GM23338 (cell line): Measurements from ENCODE around the gene IL22RA1.

ENCODE experiments used
- CREB1 ChIP-seq: fragments of 250-450 bp; sonication (Bioruptor Pico); IDR thresholded peaks from 2 replicates; pipeline ENCODE4 v1.5.0; 2020; ENCODE audit warnings: low read depth, mild to moderate bottlenecking, moderate library complexity
- EZH2 ChIP-seq: fragments of 200-600 bp; sonication (generic); IDR thresholded peaks from one replicate; pipeline ENCODE4 v1.8.0; 2017; ENCODE audit warnings: antibody characterized with exemption, mild to moderate bottlenecking, low read depth; ENCODE audit not compliant: unreplicated experiment
- EZH2phosphoT487 ChIP-seq: fragments of 200-600 bp; sonication (generic); IDR thresholded peaks from one replicate; pipeline ENCODE4 v1.8.1; 2018; ENCODE audit warnings: antibody characterized with exemption; ENCODE audit not compliant: unreplicated experiment
- JUNB ChIP-seq: IDR thresholded peaks from one replicate; pipeline ENCODE4 v1.6.1; 2016; ENCODE audit warnings: antibody characterized with exemption; ENCODE audit not compliant: unreplicated experiment
- NANOG ChIP-seq: IDR thresholded peaks from 2 replicates; pipeline ENCODE4 v1.6.1; 2016; ENCODE audit warnings: antibody characterized with exemption, borderline replicate concordance
- POLR2AphosphoS5 ChIP-seq: IDR thresholded peaks from 2 replicates; pipeline ENCODE4 v1.6.1; 2016; ENCODE audit warnings: antibody characterized with exemption, low read depth
- STAT1 ChIP-seq: IDR thresholded peaks from one replicate; pipeline ENCODE4 v1.6.1; 2016; ENCODE audit warnings: antibody characterized with exemption; ENCODE audit not compliant: unreplicated experiment
- ZNF114 ChIP-seq: fragments of 250-450 bp; sonication (Bioruptor Pico); IDR thresholded peaks from 2 replicates; pipeline ENCODE4 v1.5.0; 2020; ENCODE audit warnings: mild to moderate bottlenecking, moderate library complexity
- ZNF331 ChIP-seq: fragments of 250-450 bp; sonication (Bioruptor Pico); IDR thresholded peaks from 2 replicates; pipeline ENCODE4 v1.5.0; 2020; ENCODE audit warnings: low read depth, mild to moderate bottlenecking, moderate library complexity
- TF ChIP-seq, protein P1 (sequence below), 2 experiments: fragments of 200-600 bp in 1 of 2; sonication (generic) in 1 of 2; conservative IDR thresholded peaks; 2 replicates each; pipeline versions ENCODE4 v1.5.1 to v1.6.1; 2016 to 2017; ENCODE audit warnings: antibody characterized with exemption in 2 of 2, low read depth in 2 of 2, mild to moderate bottlenecking in 2 of 2, moderate library complexity in 1 of 2
- TF ChIP-seq, protein P2 (sequence below): fragments of 250-450 bp; sonication (Bioruptor Pico); IDR thresholded peaks from 2 replicates; pipeline ENCODE4 v1.5.0; 2020; ENCODE audit warnings: mild to moderate bottlenecking, moderate library complexity
- TF ChIP-seq, protein P3 (sequence below): IDR thresholded peaks from one replicate; pipeline ENCODE4 v1.6.1; 2018; ENCODE audit warnings: antibody characterized with exemption; ENCODE audit not compliant: unreplicated experiment
- TF ChIP-seq, protein P4 (sequence below): IDR thresholded peaks from 2 replicates; pipeline ENCODE4 v1.6.1; 2016; ENCODE audit warnings: antibody characterized with exemption

GRCh38 chr1:24101796-24102586 is 40.9 kb downstream of the IL22RA1 start:
- TF ChIP-seq, protein P1, sequence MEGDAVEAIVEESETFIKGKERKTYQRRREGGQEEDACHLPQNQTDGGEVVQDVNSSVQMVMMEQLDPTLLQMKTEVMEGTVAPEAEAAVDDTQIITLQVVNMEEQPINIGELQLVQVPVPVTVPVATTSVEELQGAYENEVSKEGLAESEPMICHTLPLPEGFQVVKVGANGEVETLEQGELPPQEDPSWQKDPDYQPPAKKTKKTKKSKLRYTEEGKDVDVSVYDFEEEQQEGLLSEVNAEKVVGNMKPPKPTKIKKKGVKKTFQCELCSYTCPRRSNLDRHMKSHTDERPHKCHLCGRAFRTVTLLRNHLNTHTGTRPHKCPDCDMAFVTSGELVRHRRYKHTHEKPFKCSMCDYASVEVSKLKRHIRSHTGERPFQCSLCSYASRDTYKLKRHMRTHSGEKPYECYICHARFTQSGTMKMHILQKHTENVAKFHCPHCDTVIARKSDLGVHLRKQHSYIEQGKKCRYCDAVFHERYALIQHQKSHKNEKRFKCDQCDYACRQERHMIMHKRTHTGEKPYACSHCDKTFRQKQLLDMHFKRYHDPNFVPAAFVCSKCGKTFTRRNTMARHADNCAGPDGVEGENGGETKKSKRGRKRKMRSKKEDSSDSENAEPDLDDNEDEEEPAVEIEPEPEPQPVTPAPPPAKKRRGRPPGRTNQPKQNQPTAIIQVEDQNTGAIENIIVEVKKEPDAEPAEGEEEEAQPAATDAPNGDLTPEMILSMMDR (conservative IDR thresholded peaks at IDR 0.05; ENCODE audit: low read depth in 2 of 2), result no peak
- no peak for TF ChIP-seq EZH2phosphoT487
- TF ChIP-seq POLR2AphosphoS5, result no peak
- TF ChIP-seq, protein P2, sequence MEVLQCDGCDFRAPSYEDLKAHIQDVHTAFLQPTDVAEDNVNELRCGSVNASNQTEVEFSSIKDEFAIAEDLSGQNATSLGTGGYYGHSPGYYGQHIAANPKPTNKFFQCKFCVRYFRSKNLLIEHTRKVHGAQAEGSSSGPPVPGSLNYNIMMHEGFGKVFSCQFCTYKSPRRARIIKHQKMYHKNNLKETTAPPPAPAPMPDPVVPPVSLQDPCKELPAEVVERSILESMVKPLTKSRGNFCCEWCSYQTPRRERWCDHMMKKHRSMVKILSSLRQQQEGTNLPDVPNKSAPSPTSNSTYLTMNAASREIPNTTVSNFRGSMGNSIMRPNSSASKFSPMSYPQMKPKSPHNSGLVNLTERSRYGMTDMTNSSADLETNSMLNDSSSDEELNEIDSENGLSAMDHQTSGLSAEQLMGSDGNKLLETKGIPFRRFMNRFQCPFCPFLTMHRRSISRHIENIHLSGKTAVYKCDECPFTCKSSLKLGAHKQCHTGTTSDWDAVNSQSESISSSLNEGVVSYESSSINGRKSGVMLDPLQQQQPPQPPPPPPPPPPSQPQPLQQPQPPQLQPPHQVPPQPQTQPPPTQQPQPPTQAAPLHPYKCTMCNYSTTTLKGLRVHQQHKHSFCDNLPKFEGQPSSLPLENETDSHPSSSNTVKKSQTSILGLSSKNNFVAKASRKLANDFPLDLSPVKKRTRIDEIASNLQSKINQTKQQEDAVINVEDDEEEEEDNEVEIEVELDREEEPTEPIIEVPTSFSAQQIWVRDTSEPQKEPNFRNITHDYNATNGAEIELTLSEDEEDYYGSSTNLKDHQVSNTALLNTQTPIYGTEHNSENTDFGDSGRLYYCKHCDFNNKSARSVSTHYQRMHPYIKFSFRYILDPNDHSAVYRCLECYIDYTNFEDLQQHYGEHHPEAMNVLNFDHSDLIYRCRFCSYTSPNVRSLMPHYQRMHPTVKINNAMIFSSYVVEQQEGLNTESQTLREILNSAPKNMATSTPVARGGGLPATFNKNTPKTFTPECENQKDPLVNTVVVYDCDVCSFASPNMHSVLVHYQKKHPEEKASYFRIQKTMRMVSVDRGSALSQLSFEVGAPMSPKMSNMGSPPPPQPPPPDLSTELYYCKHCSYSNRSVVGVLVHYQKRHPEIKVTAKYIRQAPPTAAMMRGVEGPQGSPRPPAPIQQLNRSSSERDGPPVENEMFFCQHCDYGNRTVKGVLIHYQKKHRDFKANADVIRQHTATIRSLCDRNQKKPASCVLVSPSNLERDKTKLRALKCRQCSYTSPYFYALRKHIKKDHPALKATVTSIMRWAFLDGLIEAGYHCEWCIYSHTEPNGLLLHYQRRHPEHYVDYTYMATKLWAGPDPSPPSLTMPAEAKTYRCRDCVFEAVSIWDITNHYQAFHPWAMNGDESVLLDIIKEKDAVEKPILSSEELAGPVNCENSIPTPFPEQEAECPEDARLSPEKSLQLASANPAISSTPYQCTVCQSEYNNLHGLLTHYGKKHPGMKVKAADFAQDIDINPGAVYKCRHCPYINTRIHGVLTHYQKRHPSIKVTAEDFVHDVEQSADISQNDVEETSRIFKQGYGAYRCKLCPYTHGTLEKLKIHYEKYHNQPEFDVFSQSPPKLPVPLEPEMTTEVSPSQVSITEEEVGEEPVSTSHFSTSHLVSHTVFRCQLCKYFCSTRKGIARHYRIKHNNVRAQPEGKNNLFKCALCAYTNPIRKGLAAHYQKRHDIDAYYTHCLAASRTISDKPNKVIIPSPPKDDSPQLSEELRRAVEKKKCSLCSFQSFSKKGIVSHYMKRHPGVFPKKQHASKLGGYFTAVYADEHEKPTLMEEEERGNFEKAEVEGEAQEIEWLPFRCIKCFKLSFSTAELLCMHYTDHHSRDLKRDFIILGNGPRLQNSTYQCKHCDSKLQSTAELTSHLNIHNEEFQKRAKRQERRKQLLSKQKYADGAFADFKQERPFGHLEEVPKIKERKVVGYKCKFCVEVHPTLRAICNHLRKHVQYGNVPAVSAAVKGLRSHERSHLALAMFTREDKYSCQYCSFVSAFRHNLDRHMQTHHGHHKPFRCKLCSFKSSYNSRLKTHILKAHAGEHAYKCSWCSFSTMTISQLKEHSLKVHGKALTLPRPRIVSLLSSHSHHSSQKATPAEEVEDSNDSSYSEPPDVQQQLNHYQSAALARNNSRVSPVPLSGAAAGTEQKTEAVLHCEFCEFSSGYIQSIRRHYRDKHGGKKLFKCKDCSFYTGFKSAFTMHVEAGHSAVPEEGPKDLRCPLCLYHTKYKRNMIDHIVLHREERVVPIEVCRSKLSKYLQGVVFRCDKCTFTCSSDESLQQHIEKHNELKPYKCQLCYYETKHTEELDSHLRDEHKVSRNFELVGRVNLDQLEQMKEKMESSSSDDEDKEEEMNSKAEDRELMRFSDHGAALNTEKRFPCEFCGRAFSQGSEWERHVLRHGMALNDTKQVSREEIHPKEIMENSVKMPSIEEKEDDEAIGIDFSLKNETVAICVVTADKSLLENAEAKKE (CRISPR knock-in tag), result no peak
- TF ChIP-seq, protein P3, sequence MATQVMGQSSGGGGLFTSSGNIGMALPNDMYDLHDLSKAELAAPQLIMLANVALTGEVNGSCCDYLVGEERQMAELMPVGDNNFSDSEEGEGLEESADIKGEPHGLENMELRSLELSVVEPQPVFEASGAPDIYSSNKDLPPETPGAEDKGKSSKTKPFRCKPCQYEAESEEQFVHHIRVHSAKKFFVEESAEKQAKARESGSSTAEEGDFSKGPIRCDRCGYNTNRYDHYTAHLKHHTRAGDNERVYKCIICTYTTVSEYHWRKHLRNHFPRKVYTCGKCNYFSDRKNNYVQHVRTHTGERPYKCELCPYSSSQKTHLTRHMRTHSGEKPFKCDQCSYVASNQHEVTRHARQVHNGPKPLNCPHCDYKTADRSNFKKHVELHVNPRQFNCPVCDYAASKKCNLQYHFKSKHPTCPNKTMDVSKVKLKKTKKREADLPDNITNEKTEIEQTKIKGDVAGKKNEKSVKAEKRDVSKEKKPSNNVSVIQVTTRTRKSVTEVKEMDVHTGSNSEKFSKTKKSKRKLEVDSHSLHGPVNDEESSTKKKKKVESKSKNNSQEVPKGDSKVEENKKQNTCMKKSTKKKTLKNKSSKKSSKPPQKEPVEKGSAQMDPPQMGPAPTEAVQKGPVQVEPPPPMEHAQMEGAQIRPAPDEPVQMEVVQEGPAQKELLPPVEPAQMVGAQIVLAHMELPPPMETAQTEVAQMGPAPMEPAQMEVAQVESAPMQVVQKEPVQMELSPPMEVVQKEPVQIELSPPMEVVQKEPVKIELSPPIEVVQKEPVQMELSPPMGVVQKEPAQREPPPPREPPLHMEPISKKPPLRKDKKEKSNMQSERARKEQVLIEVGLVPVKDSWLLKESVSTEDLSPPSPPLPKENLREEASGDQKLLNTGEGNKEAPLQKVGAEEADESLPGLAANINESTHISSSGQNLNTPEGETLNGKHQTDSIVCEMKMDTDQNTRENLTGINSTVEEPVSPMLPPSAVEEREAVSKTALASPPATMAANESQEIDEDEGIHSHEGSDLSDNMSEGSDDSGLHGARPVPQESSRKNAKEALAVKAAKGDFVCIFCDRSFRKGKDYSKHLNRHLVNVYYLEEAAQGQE, result no peak
- no peak for TF ChIP-seq CREB1
- no peak for TF ChIP-seq JUNB
- no peak for TF ChIP-seq EZH2
- TF ChIP-seq STAT1, result no peak
- TF ChIP-seq, protein P4, sequence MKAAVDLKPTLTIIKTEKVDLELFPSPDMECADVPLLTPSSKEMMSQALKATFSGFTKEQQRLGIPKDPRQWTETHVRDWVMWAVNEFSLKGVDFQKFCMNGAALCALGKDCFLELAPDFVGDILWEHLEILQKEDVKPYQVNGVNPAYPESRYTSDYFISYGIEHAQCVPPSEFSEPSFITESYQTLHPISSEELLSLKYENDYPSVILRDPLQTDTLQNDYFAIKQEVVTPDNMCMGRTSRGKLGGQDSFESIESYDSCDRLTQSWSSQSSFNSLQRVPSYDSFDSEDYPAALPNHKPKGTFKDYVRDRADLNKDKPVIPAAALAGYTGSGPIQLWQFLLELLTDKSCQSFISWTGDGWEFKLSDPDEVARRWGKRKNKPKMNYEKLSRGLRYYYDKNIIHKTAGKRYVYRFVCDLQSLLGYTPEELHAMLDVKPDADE, result no peak
- TF ChIP-seq ZNF114 (CRISPR knock-in tag), result no peak
- TF ChIP-seq NANOG, result no peak
- TF ChIP-seq ZNF331 (CRISPR knock-in tag), result no peak
